Embryonic facial prominence (tissue), 1 donor: ENCODE data around the gene GATA1.

Experiments used
- DNase-seq: peaks from one replicate; pipeline ENCODE4 v3.0.0-alpha.2; 2016; ENCODE audit errors: extremely low spot score

GATA1 gene

DNA sequence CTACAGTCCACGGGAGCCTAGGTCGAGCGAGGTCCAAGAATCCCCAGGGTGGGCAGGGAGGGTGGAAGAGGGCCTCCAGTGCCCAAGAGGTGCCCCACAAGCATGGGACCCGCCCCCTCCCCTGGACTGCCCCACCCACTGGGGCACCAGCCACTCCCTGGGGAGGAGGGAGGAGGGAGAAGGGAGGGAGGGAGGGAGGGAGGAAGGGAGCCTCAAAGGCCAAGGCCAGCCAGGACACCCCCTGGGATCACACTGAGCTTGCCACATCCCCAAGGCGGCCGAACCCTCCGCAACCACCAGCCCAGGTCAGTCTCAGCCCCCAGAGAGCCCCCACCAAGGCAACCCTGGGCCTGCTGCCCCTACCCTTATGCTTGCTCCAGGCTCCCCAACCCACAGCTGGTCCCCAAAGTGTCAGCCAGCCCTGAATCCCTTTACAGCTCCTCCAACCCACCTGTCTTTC is at the start of gene GATA1:
Gene GATA1, plus strand, starts transcription at position 250 of the 460 bp plus-strand sequence. CDS start 4,520 bp downstream, outside the sequence.
- no peak for DNase-seq

DNA sequence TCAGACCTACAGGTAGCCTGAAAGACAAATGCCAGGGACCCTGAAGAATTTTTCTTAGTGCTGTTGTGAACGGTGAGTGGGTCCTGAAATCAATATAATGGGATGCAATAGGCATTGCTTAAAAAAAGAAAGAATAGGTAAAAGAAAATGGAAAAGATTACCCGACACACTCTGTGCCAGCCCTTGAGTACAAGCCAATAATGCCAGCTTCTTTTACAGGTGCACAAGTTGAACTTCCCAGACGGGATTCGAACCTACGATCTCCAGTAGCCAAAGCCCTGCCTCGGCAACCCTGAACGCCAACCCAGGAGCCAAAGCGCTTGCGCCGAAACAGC is 49.5 kb upstream of the GATA1 start:
- no peak for DNase-seq

DNA sequence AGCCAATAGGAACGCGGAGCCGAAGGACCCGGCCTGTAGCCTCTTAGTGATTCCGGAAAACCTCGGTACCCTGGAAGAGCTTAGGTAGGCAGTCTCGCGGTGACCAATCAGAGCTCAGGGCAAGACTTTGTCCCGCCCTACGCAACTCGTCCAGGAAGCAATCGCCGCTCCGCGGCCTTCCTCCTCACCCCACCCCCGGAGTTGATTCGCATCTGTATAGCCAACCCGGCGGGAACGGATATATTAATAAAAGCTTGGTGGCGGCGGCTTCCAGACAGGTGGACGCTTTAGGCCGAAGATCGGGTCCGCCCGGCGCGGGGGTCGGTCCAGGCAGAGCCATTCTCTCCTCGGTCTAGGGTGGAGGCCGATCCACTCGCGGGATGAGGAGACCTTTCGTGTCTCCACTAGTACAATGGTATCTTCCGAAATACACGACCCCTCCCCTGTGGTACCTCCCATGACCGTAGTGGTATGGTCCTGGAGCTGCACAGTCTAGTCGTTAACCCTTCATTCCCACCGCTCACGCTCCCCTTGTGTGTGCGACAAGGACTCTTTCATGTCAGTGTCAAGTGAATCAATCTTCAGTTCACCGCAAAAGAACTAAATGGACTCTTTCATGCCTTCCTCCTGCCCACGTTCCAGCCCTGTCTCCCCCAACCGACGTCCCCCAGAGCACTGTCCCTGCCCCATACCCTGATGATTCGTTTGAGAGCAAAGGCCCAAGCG is 49.0 kb upstream of the GATA1 start:
- peak; percentile 93 for DNase-seq

DNA sequence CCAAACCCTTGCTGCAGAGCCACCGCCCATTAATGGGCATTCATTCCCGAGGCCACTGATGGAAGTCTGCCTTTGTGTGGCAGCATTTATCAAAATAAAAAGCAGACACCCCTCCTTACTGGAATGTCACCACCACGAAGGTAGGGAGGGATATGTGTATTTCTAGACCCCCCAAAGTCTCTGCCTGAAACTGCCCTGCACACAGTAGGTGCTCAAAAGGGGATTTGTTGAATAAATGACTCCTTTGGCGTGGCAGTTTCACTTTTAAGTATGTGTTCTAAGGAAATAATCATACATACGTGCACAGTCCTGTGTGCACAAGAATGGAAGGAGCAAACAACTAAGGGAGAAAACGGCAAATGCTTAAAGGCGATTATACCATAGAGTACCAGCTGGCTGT is 48.5 kb upstream of the GATA1 start:
- DNase-seq: no peak

DNA sequence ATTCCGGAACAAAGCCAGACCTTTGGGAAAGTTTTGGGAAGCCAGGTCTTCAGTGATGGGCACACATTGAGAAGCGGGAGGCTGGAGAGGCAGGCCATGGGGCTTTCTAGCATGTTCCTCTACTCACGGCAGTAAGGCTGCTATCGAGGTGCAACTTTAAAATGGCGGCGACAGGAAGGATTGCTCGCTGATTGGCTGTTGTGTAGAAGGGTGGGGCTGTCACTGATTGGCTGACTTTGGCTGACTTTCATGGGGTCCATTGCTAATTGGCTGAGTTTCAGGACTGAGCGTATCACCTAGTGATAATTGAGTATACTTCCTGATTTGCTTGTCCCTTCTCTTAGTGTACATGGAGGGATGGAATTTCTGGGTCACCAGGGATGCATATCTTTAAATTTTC is 44.6 kb upstream of the GATA1 start:
- DNase-seq: no peak

DNA sequence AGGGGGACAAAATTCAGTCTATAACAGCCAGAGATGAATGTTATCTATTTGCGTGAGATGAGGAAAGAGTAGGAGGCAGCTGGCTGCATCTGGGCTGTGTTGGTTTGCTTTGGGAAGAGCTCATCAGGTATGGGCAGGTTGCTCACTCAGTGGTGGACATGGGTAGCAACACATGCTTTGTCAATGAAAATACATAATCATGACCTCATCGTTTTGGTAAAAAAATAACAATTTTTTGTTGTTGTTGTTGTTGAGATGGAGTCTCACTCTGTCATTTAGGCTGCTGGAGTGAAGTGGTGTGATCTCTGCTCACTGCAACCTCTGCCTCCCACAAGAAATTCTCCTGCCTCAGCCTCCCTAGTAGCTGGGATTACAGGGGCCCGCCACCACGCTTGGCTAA is 41.2 kb upstream of the GATA1 start:
- DNase-seq: no peak

DNA sequence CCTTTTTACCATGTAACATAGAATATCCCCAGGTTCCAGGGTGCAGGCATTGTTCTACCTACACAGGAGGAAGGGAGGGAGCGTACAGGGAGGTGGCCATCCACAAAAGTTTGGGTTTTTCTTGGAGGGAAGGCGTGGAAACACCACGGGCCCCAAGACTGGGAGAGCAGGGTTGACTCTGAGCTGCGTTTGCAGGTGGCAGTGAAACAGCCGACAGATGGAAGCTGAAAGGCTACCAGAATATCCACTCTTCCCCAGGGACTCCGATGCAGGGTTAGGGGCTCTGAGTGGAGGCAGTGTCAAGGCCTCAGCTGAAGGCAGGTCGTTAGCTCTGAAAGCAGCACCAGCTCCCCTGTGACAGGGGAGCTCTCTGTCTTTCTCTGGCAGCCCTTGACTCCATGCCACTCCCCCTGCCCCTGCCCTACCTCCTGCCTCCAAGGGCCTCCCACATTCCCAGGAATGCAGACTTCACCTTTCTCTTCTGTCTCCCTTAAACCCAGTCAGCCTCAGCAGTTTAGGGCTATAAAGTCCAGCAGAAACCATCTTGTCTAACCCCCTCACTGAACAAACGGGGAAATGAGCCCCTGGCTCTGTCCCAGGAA is 38.9 kb upstream of the GATA1 start:
- DNase-seq: no peak

DNA sequence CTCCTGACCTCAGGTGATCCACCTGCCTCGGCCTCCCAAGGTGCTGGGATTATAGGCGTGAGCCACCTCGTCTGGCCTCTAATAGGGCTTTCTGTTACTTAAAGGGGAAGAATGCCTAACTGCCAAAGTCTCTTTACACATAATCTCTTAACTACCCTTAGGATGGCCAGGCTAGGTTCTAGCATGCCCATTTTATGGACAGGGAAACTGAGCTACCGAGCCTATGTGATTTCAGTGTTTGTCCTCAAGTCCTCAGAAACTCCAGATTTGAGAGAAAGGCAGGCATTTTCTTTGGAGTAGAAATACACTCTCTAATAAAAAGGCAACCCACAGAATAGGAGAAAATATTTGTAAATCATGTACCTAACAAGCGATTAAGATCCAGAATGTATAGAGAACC is 37.2 kb upstream of the GATA1 start:
- DNase-seq: no peak

DNA sequence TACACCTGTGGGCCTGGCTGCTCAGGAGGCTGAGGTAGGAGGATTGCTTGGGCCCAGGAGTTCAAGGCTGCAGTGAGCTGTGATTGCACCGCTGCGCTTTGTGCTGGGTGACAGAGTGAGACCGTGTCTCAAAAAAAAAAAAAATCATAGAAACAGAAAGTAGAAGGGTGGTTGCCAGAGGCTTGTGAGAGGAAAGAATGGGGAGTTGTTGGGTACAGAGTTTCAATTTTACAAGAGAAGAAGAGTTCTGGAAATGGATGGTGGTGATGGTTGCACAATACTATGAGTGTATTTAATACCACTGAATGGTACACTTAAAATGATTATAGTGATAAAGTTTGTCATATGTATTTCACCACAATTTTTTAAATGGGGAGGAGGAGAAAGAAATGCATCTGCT is 35.0 kb upstream of the GATA1 start:
- no peak for DNase-seq

DNA sequence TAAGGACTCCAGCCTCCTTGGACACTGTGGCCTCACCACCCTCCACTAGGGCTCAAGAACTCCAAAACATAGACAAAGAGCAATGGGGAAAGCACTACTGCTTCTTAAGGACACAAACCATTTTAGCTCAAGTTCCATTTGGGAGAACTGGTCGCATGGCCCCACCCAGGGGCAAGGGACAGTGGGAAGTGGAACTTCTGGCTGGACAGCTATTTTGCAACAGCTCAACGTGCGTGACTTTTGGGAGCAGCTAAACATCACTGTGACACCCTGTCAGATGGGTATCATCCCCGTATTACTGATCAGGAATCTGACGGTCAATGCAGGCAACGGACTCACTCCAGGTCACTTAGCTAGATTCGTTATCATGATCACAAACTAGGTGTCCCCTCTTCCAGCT is 33.9 kb upstream of the GATA1 start:
- DNase-seq: no peak

DNA sequence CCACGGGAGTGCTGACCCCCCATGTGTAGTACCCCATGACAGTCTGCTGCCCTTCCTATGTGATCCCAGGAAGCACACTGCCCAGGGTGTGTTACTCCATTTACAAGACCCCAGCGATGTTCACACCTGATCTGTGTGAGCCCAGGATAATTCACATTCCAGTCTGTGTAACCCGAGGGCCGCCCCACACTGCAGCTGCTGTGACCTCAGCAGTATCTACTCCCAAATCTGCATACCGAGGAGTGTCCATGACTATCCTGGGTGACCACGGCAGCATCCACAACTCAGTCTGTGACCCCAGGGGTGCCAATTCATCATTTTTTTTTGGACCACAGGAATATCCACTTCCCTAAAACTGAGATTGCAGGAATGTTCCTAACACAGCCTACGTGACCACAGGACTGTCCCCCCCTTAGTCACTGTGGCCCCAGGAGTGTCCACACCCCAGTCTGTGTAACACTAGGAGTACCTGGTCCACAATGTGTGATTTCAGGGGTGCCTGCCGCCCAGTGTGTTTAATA is 32.6 kb upstream of the GATA1 start:
- no peak for DNase-seq

DNA sequence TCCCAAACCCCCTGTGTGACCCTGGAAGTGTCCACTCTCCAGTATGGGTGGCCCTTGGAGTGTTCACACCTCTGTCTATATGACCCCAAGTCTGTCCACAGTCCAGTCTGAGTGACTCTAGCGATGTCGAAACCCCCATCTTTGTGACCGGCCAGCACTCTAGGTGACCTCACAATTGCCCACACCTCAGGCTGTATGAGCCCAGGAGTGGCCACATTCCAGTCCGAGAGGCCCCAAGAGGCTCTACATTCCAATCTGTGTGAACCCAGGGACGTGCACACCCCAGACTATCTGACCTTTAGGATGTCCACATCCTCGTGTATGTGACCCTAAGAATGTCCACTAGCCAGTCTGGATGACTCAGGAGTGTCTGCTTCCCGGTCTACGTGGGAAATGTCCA is 32.2 kb upstream of the GATA1 start:
- no peak for DNase-seq

DNA sequence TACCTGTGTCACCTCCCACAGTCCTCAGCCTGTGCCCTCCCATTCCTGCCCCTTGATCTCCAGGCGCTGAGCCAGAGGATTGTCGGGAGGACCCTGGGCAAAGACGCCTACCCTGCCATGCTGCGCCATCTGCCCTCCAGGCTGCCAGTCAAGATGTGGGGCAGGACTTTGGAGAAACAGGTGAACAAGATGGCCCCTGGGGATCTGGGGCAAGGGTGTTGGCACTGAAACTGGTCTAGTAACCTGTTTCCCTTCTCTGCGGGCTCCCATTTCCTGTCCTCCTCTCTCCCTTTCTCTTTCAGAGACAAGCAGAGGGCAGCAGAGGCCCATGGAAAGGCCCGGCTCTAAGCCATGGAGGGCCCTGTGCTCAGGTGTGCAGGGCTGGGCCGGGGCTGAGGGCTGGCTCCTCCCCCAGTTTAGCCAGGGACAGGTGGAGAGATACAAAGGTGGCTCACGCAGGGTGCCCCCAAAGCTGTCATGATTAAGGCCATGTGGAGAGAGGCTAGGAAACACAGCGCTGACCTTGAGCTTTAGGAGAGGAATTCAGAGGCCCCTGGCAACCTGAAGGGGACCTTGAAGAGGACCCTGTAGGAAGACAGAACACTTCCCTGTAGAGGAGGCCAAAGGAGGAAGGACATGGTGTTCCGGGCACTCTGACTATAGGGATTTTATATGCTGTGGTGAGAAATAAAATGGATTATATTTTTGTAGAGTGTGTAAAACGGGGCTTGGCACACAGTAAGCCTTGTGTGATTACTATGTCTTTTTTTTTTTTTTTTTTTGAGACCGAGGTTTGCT is 24.5 kb upstream of the GATA1 start, which contains the start of gene GLOD5:
Gene GLOD5, plus strand, starts transcription at position 74 of the 798 bp plus-strand sequence. Its CDS starts 44 bp downstream, at position 118.
- no peak for DNase-seq

DNA sequence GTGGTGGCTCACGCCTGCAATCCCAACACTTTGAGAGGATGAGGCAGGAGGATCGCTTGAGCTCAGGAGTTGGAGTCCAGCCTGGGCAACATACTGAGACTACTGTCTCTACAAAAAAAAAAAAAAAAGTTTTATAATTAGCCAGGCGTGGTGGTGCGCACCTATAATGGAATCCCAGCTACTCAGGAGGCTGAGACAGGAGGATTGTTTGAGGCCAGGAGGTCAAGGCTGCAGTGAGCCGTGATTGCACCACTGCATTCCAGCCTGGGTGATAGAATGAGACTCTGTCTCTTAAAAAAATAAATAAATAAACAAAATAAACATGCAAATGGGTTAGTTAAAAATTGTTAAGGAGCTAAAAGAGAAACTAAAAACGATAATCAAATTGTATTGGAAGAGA is 17.2 kb upstream of the GATA1 start:
- DNase-seq: no peak

DNA sequence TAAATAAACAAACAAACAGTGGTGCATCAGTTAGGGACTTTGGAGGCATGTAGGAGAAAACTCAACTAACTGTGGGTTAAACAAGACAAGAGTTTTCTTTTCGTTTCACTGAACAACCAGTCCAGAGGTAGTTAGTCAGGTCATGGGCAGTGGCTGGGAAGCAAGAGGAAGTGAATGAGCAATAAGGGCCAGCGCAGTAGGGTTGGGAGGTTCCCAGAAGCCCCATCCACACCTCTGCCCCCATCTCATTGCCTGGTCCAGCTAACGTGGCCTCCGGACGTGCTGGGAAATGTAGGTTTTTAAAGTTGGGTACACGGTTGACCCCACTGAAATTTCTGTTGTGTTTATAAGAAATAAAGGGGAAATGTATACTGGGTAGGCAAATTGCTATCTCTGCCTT is 16.1 kb upstream of the GATA1 start:
- DNase-seq: no peak

DNA sequence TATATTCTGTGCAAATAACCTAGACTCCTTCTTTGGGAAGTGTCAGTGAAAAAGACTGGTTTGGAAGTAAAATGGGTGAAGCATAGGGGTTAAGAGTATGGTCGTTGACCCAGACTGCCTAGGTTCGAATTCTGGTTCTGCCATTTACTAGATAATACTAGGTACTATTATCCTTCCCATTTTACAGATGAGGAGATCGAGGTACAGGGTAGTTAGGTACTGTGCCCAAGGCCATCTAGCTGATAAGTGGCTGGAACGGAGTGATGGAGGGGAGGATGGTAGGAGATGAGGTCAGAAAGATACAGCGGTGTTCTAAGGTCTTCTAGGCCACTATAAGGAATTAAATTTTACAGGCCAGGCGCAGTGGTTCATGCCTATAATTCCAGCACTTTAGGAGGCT is 13.8 kb upstream of the GATA1 start:
- no peak for DNase-seq

DNA sequence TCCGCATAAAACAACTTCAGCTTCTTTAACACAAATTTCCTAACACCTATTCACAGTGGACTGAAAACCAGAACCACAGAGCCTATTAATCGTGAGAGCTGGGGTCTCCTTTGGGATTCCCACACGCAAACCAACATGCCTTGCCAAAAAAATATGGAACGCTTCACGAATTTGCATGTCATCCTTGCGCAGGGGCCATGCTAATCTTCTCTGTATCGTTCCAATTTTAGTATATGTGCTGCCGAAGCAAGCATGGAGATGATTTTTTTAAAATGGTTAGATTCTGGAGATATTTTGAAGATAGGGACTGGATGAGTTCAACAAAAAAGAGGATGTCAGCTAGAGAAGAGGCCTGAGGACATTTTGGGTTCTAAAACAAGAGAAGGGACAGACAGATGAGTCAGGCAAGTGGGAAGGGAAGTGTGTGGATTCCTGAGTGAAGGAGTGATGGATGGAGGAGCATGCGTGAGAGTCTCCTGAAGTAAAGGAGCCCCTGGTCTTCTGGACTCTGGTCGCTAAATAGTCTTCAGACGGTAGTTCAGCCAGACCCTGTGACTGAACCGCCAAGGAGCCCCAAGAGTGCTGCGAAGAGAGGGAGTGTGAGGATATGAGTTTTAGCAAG is 9.5 kb upstream of the GATA1 start:
- no peak for DNase-seq

DNA sequence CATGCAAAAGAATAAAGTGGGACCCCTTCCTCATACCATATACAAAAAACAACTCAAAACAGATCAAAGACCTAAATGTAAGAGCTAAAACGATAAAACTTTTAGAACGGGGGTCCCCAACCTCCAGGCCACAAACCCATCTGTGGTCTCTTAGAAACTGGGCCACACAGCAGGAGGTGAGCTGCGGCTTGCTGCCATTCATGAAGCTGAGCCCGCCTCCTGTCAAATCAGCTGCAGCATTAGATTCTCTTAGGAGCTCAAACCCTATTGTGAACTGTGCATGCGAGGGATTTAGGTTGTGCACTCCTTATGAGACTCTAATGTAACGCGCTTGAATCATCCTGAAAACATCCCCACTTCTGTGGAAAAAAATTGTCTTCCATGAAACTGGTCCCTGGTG is 7.0 kb upstream of the GATA1 start:
- DNase-seq: no peak

DNA sequence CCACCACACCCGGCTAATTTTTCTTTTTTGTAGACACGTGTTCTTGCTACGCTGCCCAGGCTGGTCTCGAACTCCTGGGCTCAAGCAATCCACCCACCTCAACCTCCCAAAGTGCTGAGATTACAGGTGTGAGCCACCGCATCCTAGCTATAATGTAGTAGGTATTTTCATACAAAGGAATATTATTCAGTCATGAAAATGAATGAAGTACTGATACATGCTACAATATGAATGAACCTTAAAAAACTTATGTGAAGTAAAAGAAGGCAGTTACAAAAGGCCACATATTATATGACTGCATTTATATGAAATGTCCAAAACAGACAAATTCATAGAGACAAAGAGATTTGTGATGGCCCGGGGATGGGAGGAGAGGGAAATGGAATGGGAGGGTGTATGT is 4.7 kb upstream of the GATA1 start:
- no peak for DNase-seq

DNA sequence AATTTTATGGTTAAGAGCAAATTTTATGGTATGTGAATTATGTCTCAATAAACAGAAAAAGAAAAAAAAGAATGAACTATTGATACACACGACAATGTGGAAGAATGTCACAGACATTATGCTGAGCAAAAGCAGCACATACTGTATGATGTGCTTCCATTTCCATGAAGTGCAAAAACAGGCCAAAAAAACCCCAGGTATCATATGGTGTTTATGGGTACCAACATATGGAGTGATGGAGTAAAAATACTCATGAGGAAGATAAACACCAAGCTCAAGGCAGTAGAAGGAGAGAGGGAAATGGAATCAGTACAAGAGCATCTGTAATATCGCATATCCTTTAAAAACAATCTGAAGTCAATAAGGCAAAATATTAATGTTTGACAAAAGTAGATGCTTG is 4.2 kb upstream of the GATA1 start:
- DNase-seq: no peak

DNA sequence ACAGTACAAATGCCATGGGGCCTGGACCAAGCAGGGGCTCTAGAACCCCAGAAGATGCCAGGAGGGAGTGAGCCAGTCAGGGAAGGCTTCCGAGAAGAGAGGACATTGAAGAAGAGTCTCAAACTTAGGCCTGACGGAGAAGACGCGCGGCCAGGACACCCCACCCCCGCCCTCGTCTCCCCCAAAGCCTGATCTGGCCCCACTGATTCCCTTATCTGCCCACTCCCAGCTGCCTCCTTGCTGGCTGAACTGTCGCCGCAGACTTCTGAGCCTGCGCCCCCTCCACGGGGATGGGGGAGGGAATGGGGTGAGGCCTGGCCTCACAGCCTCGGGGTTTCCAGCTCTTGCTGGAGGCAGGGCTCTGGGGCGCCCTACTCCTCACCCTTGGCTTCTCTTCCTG is 3.6 kb upstream of the GATA1 start:
- DNase-seq: no peak

DNA sequence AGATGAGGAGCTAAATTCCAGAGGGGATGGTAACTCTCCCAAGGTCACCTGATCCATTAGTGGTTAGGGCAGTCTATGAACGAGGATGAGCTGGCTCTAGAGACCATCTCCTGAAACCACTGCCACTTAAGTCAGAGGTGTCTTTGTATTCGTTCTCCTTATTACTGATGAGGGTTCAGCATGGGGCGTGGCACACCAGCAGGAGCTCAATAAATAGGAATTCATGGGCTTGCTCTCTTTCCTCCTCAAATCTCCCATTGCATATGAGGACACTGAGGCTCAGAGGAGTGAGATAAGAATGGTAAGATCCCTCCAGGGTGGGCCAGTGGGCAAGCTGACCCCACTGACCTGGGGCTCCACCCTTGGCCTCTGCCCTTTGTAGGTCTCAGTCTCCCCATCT is 1.7 kb upstream of the GATA1 start:
- DNase-seq: no peak
